SK-N-DZ (cell line): ENCODE measurements around the gene SMIM44.

Experiments used
- DNase-seq: peaks from one replicate; pipeline ENCODE4 v3.0.0-alpha.2; 2015; ENCODE audit warnings: low spot score
- small RNA-seq, 2 experiments: library from RNA; depleted of rRNA; stranded (forward); fragments of <200 nt; gene quantifications; one replicate each; pipeline ENCODE3, GENCODE V24; 2014

The SMIM44 gene

DNA sequence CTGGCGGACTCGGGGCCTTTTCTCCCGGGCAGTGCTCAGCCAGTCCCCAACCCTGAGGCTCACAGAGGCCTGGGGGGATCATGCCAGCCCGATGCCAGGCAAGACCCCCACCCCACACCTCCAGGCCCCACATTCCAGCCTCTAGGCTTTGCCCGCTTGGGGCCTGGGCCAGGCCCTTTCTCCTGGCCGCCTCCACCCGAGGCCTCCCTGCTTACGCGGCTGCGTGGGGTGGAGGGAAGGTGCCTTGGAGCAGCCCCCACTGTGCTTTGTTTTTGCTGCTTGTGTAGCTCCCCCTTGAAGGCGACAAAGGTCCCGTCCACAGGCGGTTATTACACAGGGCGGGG lies 41.3 kb downstream of the SMIM44 start:
- DNase-seq = no peak

DNA sequence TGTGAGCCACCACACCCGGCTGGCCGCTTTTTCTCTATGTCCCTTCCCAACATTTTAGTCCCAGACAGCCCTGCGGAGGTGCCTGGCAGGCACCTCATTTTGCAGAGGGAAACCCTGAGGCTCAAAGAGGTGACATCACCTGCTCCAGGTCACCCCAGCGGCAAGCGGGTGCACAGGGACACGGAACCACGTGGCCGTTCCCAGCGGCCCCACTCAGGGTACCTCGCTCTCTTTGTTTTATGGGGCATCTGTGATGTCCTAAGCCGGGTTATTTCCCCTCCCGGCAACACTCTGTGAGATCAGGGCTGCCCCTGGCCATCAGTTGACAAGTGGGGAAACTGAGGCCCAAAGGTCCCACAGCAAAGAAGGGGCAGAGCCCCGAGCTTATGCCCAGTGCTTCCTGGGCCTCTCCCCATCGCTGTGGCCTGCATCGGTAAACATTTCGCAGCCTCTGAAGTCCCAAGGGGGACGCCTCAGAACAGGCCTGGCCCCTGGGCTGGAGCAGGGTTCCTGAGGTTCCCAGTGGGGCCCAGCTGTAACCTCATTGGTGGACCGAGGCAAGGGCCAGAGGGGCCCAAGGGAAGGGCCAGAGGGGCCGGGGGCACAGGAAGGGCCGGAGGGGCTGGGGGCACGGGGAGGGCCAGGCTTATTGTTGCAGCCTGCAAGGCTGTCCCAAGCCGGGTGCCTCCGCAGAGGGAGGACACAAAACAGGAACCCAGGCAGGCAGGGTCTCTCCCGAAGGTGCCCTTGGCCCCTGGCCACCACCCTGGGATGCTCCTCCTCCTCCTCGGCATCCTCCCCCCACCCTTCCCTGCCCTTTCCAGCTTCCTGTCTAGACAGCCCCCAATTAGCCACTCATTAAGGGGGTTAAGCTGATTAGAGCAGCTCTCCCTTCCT lies 41.9 kb downstream of the SMIM44 start:
- DNase-seq = peak; percentile 84

DNA sequence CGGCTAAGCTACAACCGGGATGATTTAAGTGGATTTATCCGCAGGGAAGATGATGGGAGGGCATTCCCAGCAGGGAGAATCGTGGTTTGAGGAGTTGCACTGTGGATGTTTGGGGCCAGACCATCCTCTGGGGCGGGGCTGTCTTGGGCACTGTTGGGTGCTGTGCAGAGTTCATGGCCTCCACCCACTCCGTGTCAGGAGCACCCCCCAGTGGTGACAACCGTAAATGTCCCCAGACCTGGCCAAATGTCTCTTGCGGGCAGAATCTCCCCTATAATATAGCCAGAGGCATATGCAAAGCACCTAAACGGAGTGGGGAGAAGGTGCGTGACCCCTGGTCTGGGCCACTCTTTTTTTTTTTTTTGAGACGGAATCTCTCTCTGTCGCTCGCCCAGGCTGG lies 43.2 kb downstream of the SMIM44 start:
- DNase-seq = peak; percentile 31

DNA sequence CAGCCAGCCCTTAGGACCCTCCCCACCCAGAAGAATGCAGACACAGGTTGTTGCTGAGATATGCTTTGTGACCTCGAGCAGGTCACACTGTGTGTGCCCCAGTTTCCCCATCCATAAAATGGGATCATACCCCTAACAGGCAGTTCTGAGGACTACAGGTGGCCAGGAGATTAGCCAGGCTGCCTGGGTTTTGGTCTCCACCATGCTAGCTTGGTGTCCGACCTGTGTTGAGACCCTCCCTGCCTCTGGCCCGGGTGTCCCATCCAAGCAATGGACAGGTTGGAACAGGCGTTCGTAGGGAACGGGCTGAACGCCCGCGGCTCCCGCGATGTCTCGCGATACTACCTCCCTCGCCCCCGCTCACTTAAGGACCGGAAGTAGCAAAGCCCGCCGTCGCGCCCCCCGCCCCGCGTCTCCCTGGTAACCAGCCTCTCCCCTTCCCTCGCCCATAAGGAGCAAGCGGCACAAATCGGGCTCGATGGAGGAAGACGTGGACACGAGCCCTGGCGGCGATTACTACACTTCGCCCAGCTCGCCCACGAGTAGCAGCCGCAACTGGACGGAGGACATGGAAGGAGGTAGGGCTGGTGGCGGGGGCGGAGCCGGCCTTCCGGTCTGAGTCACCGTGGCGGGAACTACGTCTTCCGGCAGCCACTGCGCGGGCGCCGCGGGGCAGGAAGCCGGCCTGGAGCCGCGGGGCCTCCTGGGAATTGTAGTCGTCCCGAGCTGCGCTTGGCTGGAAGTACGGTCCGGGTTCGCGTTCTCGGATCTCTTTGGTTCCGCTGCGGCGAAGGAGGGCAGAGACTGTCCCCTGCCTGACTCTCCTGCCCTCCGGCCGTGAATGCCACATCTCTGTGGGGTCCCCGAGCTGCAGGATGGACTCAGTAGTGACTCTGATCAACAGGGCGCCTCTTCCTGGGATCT lies 48.3 kb downstream of the SMIM44 start:
- DNase-seq = peak; percentile 94

DNA sequence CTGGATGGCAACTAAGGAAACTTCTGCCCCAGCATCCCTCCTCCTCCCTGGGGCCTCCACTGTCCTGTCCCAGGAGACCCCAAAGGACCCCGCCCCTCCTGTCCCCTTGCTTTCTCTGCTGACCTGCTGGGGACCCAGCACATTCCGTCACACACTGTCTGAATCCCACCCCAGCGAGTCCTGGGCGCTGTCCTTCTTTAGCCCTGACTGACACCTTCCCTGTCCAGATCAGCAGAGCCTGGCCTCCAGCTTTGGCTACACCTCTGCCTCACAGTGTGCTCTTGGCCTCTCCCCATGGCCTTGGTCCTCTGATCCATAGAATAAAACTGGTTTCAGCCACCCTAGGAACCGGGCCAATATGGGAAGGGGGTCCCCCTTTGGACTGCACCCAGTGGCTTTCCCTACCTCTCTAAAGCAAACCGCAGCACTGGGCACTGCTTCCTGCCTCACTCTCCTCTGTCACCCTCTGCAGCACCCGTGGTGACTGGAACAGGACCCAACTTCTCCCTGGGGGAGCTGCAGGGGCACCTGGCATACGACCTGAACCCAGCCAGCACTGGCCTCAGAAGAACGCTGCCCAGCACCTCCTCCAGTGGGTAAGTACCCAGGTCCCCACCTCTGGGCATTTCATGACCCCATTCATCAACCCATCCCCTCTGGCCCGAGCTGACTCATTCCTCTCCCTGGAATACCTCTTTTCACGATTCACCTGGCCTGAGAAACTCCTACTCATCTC lies 49.3 kb downstream of the SMIM44 start:
- no peak for DNase-seq

DNA sequence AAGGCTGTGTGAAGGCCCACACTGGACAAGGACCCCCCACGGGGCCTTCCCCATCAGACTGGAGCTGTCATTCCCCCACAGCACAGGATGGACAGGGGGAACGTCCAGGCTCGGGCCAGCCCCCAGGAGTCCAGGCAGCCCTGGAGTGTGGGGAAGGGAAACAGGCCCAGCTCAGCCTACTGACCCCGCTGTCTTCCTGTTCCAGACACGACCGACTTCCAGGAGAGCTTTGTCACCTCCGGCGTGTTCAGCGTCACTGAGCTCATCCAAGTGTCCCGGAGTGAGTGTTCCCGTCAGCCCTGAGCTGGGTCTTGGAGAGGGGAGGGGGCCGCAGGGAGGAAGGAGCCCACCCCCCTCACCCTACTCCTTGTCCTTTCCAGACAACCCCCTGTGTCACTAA lies 49.9 kb downstream of the SMIM44 start:
- DNase-seq = no peak

Small RNAs within 50 kb of the gene (small RNA-seq; reads per million reads assigned to genes)
- 0 reads per million in 2 experiments for gene RF00212
